HT1080 (cell line): ENCODE results near the gene SCGN. TPM values are rescaled to one million over a fixed set of nuclear protein-coding genes. Genes with fewer than 3 reads are reported as not detected.

ENCODE experiments used
- DNase-seq: peaks from one replicate; pipeline ENCODE4 v3.0.0-alpha.2; 2015; ENCODE audit warnings: low read depth
- total RNA-seq: library from RNA; depleted of rRNA; stranded (reverse); fragments of >200 nt; shearing (Covaris generic); gene quantifications from 2 replicates; pipeline ENCODE4 v1.2.3, GENCODE V29; 2014

The SCGN gene
- total RNA-seq, 1 experiment from 2014 or later, result not detected

DNA sequence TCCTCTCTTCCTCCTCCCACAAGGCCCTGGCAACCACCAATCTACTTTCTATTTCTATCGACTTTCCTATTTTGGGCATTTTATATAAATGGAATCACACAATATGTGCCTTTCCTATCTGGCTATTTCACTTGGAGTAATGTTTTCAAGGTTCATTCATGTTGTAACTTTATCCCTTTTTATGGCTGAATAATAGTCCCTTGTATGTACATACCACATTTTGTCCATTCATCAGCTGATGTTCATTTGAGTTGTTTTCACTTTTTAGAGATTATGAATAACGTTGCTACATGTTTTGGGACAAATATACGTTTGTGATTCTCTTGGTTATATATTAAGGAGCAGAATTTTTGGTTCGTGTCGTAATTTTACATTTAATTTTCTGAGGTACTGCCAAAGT is 33.9 kb downstream of the SCGN start:
- no peak for DNase-seq

- DNase-seq, result no peak
Measured at GRCh38 chr6:25686856-25687255, 34.8 kb downstream of the SCGN start.

- DNase-seq, result no peak
Measured at GRCh38 chr6:25689966-25690365, 38.0 kb downstream of the SCGN start.

DNA sequence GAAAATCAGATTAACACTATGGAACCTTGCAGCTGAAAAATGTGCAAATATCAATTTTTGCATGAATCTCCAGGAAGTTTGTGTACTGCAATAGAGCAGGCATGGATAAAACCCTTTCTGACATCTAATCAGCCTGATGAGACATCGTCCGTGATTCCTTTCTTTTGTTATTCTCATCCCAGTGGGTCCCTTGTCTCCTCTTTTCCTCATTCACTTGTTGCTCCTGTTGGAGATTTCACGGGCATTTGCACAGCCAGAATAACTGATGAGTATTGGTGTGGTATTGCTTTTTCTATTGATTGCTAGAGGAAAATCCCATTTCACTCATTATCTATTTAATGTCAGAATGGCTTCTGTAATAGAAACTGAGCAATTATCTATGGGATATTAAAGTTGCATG is 39.9 kb downstream of the SCGN start:
- no peak for DNase-seq

DNA sequence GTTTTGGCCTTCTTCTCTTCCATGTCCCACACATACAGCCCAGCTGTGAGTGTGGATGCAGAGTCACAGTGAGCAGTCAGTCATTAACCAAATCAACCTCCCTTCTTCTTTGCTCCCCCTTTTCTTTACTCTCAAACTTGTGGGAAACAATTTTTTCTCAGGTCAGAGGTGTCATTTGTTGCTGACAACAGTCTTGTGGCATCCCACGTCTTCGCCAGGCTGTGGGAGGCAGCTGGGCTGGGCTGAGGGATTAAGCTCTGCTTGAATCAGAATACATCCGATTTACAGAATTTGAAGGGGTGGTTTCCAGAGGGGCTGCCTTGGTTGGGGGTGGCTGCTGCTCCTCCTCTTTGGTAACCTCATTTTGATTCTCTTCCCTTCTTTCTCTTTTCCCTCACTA is 40.5 kb downstream of the SCGN start:
- no peak for DNase-seq

DNA sequence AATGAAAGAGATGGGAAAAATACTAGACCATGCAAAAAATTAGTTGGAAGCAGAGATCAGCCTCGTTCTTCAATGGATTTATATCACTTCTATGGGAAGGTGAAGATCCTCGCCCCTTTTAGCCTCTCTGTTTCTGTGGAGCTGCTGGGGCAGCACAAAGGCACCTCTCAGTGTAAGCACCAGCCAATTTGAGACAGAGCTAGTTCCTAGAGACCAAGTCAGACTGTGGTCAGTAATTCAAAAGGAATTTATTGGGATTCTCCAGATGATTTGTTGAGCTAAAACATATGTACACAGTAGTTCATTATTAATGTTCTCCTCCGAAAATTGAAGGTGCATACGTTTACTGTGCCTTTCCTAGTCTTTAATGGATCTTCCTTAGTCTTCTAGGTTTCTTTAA is 42.4 kb downstream of the SCGN start:
- DNase-seq, result no peak

DNA sequence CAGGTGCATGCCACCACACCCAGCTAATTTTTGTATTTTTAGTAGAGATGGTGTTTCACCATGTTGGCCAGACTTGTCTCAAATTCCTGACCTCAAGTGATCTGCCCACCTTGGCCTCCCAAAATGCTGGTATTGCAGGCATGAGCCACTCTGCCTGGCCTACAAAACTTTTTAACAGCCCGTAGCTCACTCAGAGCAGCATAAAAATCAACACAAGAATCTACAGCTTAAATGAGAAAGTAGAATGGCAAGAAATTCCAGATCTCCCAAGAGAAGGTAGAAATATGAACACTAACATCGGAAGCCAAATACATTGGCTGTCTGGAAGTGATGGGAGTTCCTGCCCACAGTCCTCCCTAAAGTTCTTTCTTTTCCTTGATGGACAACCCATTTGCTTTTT is 43.7 kb downstream of the SCGN start:
- DNase-seq, result no peak

- no peak for DNase-seq
Measured at GRCh38 chr6:25697537-25698340, 45.7 kb downstream of the SCGN start.

- no peak for DNase-seq
Measured at GRCh38 chr6:25698631-25699030, 46.6 kb downstream of the SCGN start.

DNA sequence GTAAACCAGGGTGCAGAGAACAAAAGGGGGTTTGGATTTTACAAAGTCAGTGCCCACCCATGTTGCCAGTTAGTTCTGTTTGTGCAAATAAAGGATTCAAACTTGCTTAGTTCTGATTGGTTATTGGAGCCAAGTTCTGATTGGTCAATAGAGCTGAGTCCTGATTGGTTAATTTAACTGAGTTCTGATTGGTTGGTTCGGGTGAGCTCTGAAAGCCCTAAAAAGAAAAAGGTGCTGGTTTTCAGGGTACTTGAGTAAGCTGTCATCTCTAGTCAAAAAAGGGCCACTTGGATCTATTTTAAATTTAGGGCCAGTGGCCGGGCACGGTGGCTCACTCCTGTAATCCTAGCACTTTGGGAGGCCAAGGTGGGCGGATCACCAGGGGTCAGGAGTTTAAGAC is 47.6 kb downstream of the SCGN start:
- DNase-seq, result no peak

GRCh38 chr6:25700761-25701160 is 48.7 kb downstream of the SCGN start:
- DNase-seq, result no peak

GRCh38 chr6:25701807-25702206 is 49.8 kb downstream of the SCGN start:
- DNase-seq, result no peak

- no peak for DNase-seq
Measured at GRCh38 chr6:25703005-25703404, 51.0 kb downstream of the SCGN start.

DNA sequence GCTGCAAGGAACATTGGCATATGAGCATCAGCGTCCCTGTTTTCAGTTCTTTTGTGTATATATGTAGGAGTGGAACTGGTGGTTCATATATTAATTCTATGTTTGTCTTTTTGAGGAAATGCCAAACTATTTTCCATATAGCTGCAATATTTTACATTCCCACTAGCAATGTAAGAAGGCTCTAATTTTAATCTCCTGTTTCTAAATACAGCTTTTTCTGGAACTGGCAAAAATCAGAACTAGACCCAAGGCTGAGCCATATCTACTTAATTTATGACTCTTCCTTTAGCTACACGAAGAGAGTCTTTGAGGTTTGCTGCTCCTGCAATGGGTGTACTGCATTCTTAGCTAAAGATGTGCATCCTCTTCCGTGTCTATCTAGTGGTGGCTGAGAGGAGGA is 52.0 kb downstream of the SCGN start:
- no peak for DNase-seq

- DNase-seq, result peak; percentile 19
Measured at GRCh38 chr6:25706314-25707014, 54.4 kb downstream of the SCGN start.

DNA sequence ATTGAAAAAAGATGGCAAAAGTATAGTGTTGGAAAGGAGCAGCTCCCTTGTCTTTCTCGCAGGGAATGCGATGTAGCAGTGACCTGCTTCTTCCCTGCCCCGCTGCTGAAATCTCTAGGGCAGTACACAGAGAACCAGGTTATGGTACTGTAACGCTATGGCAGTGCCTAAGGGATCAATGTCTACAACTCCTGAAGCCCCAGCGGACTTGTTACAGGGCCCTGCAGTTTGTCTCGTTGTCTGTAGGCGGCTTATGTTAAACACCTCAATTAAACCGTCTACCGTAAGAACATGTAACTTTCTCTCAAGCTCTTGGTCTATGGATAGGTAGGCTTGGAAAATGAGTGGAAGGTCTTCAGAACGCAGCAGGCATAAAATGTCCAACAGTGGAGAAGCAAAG is 57.7 kb downstream of the SCGN start:
- no peak for DNase-seq

DNA sequence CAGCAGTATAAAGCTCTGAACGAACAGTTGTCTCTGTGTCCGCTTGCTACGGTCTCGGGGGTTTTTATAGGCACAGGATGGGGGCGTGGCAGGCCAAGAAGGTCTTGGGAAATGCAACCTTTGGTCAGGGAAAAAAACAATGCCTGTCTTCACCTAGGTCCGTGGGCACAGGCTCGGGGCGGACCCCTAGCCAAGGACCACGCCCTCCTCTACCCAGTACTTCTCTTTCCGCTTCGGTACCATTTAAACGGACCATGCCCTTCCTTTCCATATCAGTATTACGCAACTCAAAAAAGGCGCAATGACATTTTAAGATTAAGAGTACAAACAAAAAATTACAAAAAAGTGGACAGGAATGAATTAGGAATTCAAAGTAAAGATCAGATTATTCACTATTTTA is 58.3 kb downstream of the SCGN start:
- no peak for DNase-seq

DNA sequence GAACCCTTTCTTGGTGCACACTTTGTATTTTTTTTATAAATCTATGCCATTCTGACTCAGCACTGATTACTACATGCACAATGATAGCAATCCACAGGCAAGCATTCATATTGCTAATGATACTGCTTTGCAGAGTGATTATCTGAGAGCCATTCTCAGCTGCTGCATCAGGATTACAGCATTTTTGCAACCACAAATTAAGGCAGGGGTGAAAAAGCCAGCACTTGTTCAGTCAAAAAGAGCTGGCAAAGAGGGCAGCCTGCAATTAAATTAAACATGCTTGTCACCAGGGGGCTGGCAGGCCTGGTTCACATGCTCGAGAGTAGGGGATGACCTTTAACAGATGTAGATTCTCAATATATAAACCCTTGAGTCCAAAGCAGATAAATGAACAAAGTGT is 61.8 kb downstream of the SCGN start:
- DNase-seq, result no peak

DNA sequence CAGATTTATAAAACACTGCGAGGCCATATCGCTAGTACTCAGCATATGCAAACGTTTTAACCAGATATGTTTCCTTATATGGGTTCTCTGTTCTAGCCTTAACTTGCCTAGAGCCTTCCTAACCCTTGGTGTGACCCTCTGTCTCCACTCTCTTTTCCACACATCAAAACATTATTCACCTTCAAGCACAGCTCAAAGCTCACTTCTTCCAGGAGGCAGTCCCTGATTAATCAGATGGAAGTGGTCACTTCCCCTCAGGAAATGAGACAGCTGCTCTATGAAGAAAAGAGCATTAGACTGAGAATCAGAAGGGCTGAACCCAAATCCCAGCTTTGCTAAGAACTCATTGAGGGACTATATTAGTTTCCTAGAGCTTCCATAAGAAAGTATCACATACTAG is 62.8 kb downstream of the SCGN start:
- peak; percentile 60 for DNase-seq

DNA sequence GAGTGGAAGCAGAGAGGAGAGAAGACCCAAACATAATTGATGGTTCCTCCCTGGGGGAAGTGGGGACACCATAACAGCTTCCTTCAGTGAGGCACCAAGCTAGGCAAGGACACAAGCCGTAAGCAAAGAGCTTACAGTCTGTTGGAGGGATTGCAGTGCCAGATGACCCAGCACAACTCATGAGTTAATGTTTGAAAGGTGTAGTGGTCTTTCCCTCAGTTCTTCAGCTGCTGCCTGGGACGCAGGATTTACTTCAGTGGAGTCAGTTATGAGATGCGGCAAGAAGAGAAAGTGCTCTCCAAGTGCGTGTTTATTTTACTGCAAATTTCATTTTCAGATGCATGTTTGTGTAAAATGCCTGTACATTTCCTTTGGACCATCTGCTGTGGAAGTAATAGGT is 63.8 kb downstream of the SCGN start:
- no peak for DNase-seq

GRCh38 chr6:25717866-25718740 is 66.1 kb downstream of the SCGN start:
- no peak for DNase-seq
